GM12878 (cell line): ENCODE measurements around the gene GPC6. TPM values are rescaled to one million over a fixed set of nuclear protein-coding genes. Genes with fewer than 3 reads are reported as not detected.

ENCODE experiments used
- ATAC-seq: fragments of 200-7000 bp; cut with Tn5 transposase; 3 replicates; pipeline ENCODE4 v1.9.1; 2020; ENCODE audit warnings: mild to moderate bottlenecking, moderate library complexity
- BruUV-seq: library from RNA; stranded (reverse); fragments of 400-500 nt; replicated peaks from 2 replicates; lab custom pipeline; 2021; lab: Mats Ljungman, UMichigan
- CTCF ChIA-PET: fragments of 300-600 bp; sonication (Branson Sonifier 250); formaldehyde crosslinking; extraction: SDS; loops from one replicate; lab custom pipeline; 2021; ENCODE audit warnings: inconsistent platforms; lab: Yijun Ruan, JAX
- POLR2A ChIA-PET: fragments of 350-600 bp; formaldehyde crosslinking; extraction: SDS; loops from one replicate; lab custom pipeline; 2021; ENCODE audit warnings: inconsistent platforms; lab: Charles Lee
- RAD21 ChIA-PET: fragments of 300-600 bp; sonication (Branson Sonifier 250); formaldehyde crosslinking; loops from one replicate; lab custom pipeline; 2023; ENCODE audit warnings: antibody characterized with exemption; ENCODE audit not compliant: unreplicated experiment; lab: Charles Lee
- SMC1A ChIA-PET: fragments of 300-600 bp; sonication (Branson Sonifier 250); formaldehyde crosslinking; loops from one replicate; lab custom pipeline; 2023; ENCODE audit not compliant: unreplicated experiment, uncharacterized antibody; lab: Charles Lee
- DNase-seq: peaks from one replicate; pipeline ENCODE4 v3.0.0-alpha.2; 2011; ENCODE audit warnings: low read depth, low spot score
- FAIRE-seq: peaks from 3 replicates; lab custom pipeline; 2011; peaks lifted over from hg19 to GRCh38; lab: Jason Lieb, UNC
- H2AFZ ChIP-seq: 2 replicates; pipeline ENCODE4 v1.6.0; 2011; ENCODE audit warnings: low read depth, low read length, control low read depth; ENCODE audit not compliant: control insufficient read depth
- H3K27ac ChIP-seq: 2 replicates; pipeline ENCODE4 v1.5.1; 2011; ENCODE audit warnings: control low read depth; ENCODE audit not compliant: control insufficient read depth, insufficient read depth
- H3K27me3 ChIP-seq, 2 experiments: replicated peaks in 1 of 2; 2 replicates each; pipeline versions ENCODE4 v1.6.0 to v1.6.1; 2011; ENCODE audit warnings: low read length in 1 of 2; ENCODE audit not compliant: control insufficient read depth in 2 of 2, insufficient read depth in 2 of 2
- H3K36me3 ChIP-seq, 2 experiments: 2 replicates each; pipeline ENCODE4 v1.5.1; 2011; ENCODE audit warnings: low read length in 1 of 2; ENCODE audit not compliant: control insufficient read depth in 2 of 2, insufficient read depth in 2 of 2
- H3K4me1 ChIP-seq: 2 replicates; pipeline ENCODE4 v1.6.1; 2011; ENCODE audit warnings: mild to moderate bottlenecking, low read length, moderate library complexity, mixed read lengths; ENCODE audit not compliant: control insufficient read depth, insufficient read depth
- H3K4me2 ChIP-seq: 2 replicates; pipeline ENCODE4 v1.6.0; 2011; ENCODE audit warnings: control low read depth; ENCODE audit not compliant: control insufficient read depth, insufficient read depth
- H3K4me3 ChIP-seq: fragments of 200-600 bp; sonication (generic); 2 replicates; pipeline ENCODE4 v1.5.1; 2016
- H3K79me2 ChIP-seq: 2 replicates; pipeline ENCODE4 v1.6.0; 2011; ENCODE audit warnings: low read length; ENCODE audit not compliant: control insufficient read depth, insufficient read depth
- H3K9ac ChIP-seq: 2 replicates; pipeline ENCODE4 v1.8.0; 2011; ENCODE audit warnings: low read length, control low read depth, mixed read lengths; ENCODE audit not compliant: control insufficient read depth, insufficient read depth
- H3K9me3 ChIP-seq: replicated peaks from 3 replicates; pipeline ENCODE4 v1.5.1; 2011; ENCODE audit warnings: mild to moderate bottlenecking, low read length; ENCODE audit not compliant: control insufficient read depth, insufficient read depth
- H4K20me1 ChIP-seq: 2 replicates; pipeline ENCODE4 v1.6.0; 2011; ENCODE audit not compliant: control insufficient read depth, insufficient read depth
- ASH2L ChIP-seq: fragments of 300-600, 200-600 bp; sonication (generic); IDR thresholded peaks from 2 replicates; pipeline ENCODE4 v1.6.1; 2017; ENCODE audit warnings: low read depth, mild to moderate bottlenecking, borderline replicate concordance
- BACH1 ChIP-seq: fragments of 450-650 bp; IDR thresholded peaks from 2 replicates; pipeline ENCODE4 v1.6.1; 2017; ENCODE audit warnings: mild to moderate bottlenecking, borderline replicate concordance
- CBFB ChIP-seq: IDR thresholded peaks from 2 replicates; pipeline ENCODE4 v1.6.1; 2016; ENCODE audit warnings: antibody characterized with exemption, low read depth
- E2F8 ChIP-seq: fragments of 450-650 bp; IDR thresholded peaks from 2 replicates; pipeline ENCODE4 v1.6.1; 2018; ENCODE audit warnings: mild to moderate bottlenecking, low read depth, moderate library complexity; ENCODE audit not compliant: partially characterized antibody
- EED ChIP-seq: sonication (generic); IDR thresholded peaks from 2 replicates; pipeline ENCODE4 v1.6.1; 2016; ENCODE audit warnings: antibody characterized with exemption, low read depth
- EGR1 ChIP-seq, 2 experiments: IDR thresholded peaks; 1 replicate in 1 of 2; 2 replicates in 1 of 2; pipeline ENCODE4 v1.6.1; 2011 to 2012; ENCODE audit warnings: low read depth in 2 of 2, low read length in 2 of 2, borderline replicate concordance in 1 of 2, mild to moderate bottlenecking in 1 of 2, moderate library complexity in 1 of 2
- EZH2 ChIP-seq: IDR thresholded peaks from 2 replicates; pipeline ENCODE4 v1.6.1; 2012; ENCODE audit warnings: low read depth, mild to moderate bottlenecking, control low read depth, inconsistent platforms, low read length, borderline replicate concordance; ENCODE audit not compliant: control insufficient read depth
- LARP7 ChIP-seq: fragments of 450-650 bp; IDR thresholded peaks from 2 replicates; pipeline ENCODE4 v1.6.1; 2017; ENCODE audit warnings: mild to moderate bottlenecking
- MAX ChIP-seq: IDR thresholded peaks from 2 replicates; pipeline ENCODE4 v1.6.1; 2012; ENCODE audit warnings: low read depth, low read length, improper control_type of control experiment
- MEF2A ChIP-seq: IDR thresholded peaks from 2 replicates; pipeline ENCODE4 v1.6.1; 2011; ENCODE audit warnings: low read depth, mild to moderate bottlenecking, low read length, moderate library complexity; ENCODE audit not compliant: insufficient read depth
- POLR2A ChIP-seq: IDR thresholded peaks from 2 replicates; pipeline ENCODE4 v1.6.1; 2011; ENCODE audit warnings: low read depth, mild to moderate bottlenecking, low read length
- SMAD1 ChIP-seq: fragments of 450-650 bp; IDR thresholded peaks from 2 replicates; pipeline ENCODE4 v1.6.1; 2018; ENCODE audit warnings: mild to moderate bottlenecking, low read depth; ENCODE audit not compliant: partially characterized antibody
- TARDBP ChIP-seq: IDR thresholded peaks from 2 replicates; pipeline ENCODE4 v1.6.1; 2016; ENCODE audit warnings: borderline replicate concordance
- ZNF207 ChIP-seq: fragments of 450-650 bp; IDR thresholded peaks from 2 replicates; pipeline ENCODE4 v1.6.1; 2014; ENCODE audit warnings: antibody characterized with exemption, mild to moderate bottlenecking, borderline replicate concordance
- WGBS: methylation state at CpG from one replicate; pipeline ENCODE4 v1.1.6; 2016; ENCODE audit warnings: low lambda C conversion rate; ENCODE audit not compliant: insufficient replicate concordance, insufficient coverage; ENCODE audit errors: missing lambda C conversion rate; 5-methylcytosine and 5-hydroxymethylcytosine counted together
- in situ Hi-C: fragments of 300-500 bp; cut with MboI; formaldehyde crosslinking; loops from 9 replicates; pipeline ENCODE4 v1.14.3; 2018; ENCODE audit warnings: mixed read lengths
- intact Hi-C: fragments of 100-400 bp; cut with micrococcal nuclease; formaldehyde crosslinking; loops from one replicate; pipeline ENCODE4 v1.14.2; 2022; ENCODE audit not compliant: unreplicated experiment
- polyA plus RNA-seq, 11 experiments: library from polyadenylated mRNA; depleted of rRNA in 4 of 11; unstranded in 6 of 11; stranded (reverse) in 5 of 11; fragments of >200 nt; fragmentation: Nextera tagmentation in 4 of 11; fragmentation: Illumina TruSeq in 1 of 11; extraction: Ambion mirVana in 4 of 11; extraction: Trizol in 1 of 11; gene quantifications; 1 replicate in 1 of 11; 2 replicates in 10 of 11; pipeline versions ENCODE4 v1.2.1 to v1.2.3, GENCODE V29; 2011 to 2016; ENCODE audit warnings: inconsistent platforms in 2 of 11, missing spikeins in 2 of 11, low read depth in 1 of 11
- total RNA-seq, 4 experiments: library from RNA; depleted of rRNA in 3 of 4; stranded (reverse); fragments of >200 nt in 3 of 4; fragmentation: Illumina TruSeq in 1 of 4; extraction: Trizol in 1 of 4; gene quantifications; 2 replicates each; pipeline versions ENCODE4 v1.2.1 to v1.2.3, GENCODE V29; 2013 to 2021
- TF ChIP-seq, protein P1 (sequence below): IDR thresholded peaks from 2 replicates; pipeline ENCODE4 v1.6.1; 2011; ENCODE audit warnings: low read depth, mild to moderate bottlenecking, low read length, moderate library complexity, borderline replicate concordance; ENCODE audit errors: extremely low read depth
- TF ChIP-seq, protein P2 (sequence below): fragments of 450-650 bp; IDR thresholded peaks from 2 replicates; pipeline ENCODE4 v1.6.1; 2017; ENCODE audit warnings: low read depth, mild to moderate bottlenecking, moderate library complexity
- TF ChIP-seq, protein P3 (sequence below): fragments of 150-350 bp; IDR thresholded peaks from 2 replicates; pipeline ENCODE4 v1.6.1; 2014; ENCODE audit warnings: mild to moderate bottlenecking, low read depth, low read length

The GPC6 gene
- total and polyA plus RNA-seq, 10 of the 15 experiments (the other 5 are each of a cell fraction or from before 2014, with no cell fraction given) = 0.03 to 0.04 (median 0.03) TPM; not detected in 7

DNA sequence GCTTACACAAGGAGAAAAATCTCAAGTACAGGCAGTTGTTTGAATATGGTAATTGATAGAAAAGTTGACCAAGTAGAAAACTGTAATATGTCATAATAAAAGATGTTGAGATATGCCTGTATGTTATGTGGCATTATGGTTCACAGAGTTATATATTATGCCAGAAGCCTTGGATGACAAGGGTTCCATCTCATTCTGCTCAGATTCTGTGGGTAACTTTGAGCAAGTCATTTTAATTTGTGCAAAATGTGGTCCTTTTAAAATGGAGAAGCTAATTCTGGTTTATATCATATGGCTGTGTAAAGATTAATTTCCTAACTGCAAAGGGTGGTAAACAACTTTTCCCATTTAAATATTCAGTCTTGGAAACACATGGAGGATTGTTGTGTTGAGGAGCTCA is 180.9 kb downstream of the GPC6 start (continued):
- TF ChIP-seq EGR1 (IDR thresholded peaks at IDR 0.05; ENCODE audit: borderline replicate concordance in 1 of 2, low read depth in 2 of 2, low read length in 2 of 2) (no peak), ZNF207 (no peak)
- TF ChIP-seq, all 136 proteins: peak for 0

- RAD21 ChIA-PET = no interaction called here
- intact Hi-C loops = no loop called here
- in situ Hi-C loops = no loop called here
- POLR2A ChIA-PET = no interaction called here
- no peak overlapping the region for H2AFZ ChIP-seq
- H3K36me3 ChIP-seq = no peaks in the 10 kb centered on the region
- WGBS = 47% methylated on average over 3 of the region's 3 CpGs
- SMC1A ChIA-PET = no interaction called here
- H3K4me3 ChIP-seq = no peak overlapping the region
- no peak overlapping the region for H3K9ac ChIP-seq
- FAIRE-seq = no peak
- DNase-seq = no peak
- CTCF ChIA-PET = interaction anchor here (0.7 kb wide), 1 partner anchor 10 kb away, joined by 3 read pairs; no protein-coding TSS in a partner anchor
- no peak for ATAC-seq
- no peaks in the 10 kb centered on the region for H3K9me3 ChIP-seq
- no TSS peak for BruUV-seq
- no peak overlapping the region for H3K4me2 ChIP-seq
- no peaks in the 10 kb centered on the region for H3K4me1 ChIP-seq
- no peaks in the 10 kb centered on the region for H4K20me1 ChIP-seq
- no peaks in the 10 kb centered on the region for H3K27me3 ChIP-seq
- no peaks in the 10 kb centered on the region for H3K79me2 ChIP-seq
- no peak overlapping the region for H3K27ac ChIP-seq
- TF ChIP-seq SMAD1 (no peak), E2F8 (no peak), LARP7 (no peak), ASH2L (no peak), MAX (no peak), EED (no peak), CBFB (no peak), MEF2A (no peak), TARDBP (no peak), POLR2A (no peak), BACH1 (no peak), EZH2 (no peak)
- TF ChIP-seq, protein P1, sequence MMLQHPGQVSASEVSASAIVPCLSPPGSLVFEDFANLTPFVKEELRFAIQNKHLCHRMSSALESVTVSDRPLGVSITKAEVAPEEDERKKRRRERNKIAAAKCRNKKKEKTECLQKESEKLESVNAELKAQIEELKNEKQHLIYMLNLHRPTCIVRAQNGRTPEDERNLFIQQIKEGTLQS = no peak
- TF ChIP-seq, protein P2, sequence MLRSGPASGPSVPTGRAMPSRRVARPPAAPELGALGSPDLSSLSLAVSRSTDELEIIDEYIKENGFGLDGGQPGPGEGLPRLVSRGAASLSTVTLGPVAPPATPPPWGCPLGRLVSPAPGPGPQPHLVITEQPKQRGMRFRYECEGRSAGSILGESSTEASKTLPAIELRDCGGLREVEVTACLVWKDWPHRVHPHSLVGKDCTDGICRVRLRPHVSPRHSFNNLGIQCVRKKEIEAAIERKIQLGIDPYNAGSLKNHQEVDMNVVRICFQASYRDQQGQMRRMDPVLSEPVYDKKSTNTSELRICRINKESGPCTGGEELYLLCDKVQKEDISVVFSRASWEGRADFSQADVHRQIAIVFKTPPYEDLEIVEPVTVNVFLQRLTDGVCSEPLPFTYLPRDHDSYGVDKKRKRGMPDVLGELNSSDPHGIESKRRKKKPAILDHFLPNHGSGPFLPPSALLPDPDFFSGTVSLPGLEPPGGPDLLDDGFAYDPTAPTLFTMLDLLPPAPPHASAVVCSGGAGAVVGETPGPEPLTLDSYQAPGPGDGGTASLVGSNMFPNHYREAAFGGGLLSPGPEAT = no peak
- TF ChIP-seq, protein P3, sequence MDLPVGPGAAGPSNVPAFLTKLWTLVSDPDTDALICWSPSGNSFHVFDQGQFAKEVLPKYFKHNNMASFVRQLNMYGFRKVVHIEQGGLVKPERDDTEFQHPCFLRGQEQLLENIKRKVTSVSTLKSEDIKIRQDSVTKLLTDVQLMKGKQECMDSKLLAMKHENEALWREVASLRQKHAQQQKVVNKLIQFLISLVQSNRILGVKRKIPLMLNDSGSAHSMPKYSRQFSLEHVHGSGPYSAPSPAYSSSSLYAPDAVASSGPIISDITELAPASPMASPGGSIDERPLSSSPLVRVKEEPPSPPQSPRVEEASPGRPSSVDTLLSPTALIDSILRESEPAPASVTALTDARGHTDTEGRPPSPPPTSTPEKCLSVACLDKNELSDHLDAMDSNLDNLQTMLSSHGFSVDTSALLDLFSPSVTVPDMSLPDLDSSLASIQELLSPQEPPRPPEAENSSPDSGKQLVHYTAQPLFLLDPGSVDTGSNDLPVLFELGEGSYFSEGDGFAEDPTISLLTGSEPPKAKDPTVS = no peak
Measured at GRCh38 chr13:93409001-93409400, 182.4 kb downstream of the GPC6 start.
